Measurements from ENCODE around the gene MYADM. TPM values are rescaled to one million over a fixed set of nuclear protein-coding genes. Genes with fewer than 3 reads are reported as not detected.

MYADM gene
- total and polyA plus RNA-seq, 4 donors: 2.6 to 28.0 (median 6.6) TPM

- no peaks in the 10 kb centered on the region for H3K9me3 ChIP-seq (ENCODE audit: control insufficient read depth in 4 of 4, low read length in 3 of 4)
- H3K9ac ChIP-seq (ENCODE audit: low read depth in 1 of 2, low read length in 2 of 2): no peak overlapping the region
- TF ChIP-seq EGR1 (IDR thresholded peaks at IDR 0.05; ENCODE audit: low read depth in 2 of 2) (no peak), FOXA1 (IDR thresholded peaks at IDR 0.05) (no peak), ZBTB33 (IDR thresholded peaks at IDR 0.05) (no peak), NR2F2 (IDR thresholded peaks at IDR 0.05) (no peak), RXRA (IDR thresholded peaks at IDR 0.05) (no peak)
- no peaks in the 10 kb centered on the region for H3K36me3 ChIP-seq (ENCODE audit: control insufficient read depth in 4 of 4, insufficient read depth in 3 of 4, low read depth in 1 of 4, low read length in 3 of 4)
- H3K4me1 ChIP-seq (ENCODE audit: control insufficient read depth in 4 of 4, insufficient read depth in 4 of 4, low read length in 3 of 4): no peaks in the 10 kb centered on the region
- WGBS: 40% methylated on average over 4 of the region's 4 CpGs
- peaks cover 0 to 6% (median 2%) of the 10 kb centered on the region in 4 donors for H3K27me3 ChIP-seq (ENCODE audit: control insufficient read depth in 4 of 4, insufficient read depth in 4 of 4, low read length in 3 of 4)
- no peak overlapping the region for H3K27ac ChIP-seq (ENCODE audit: low read depth in 1 of 2, low read length in 2 of 2)
- no peak for DNase-seq (ENCODE audit: low spot score)
- no peak overlapping the region for H3K4me3 ChIP-seq (ENCODE audit: low read depth in 1 of 3, low read length in 3 of 3)
Observed at GRCh38 chr19:53896682-53897081, 29.0 kb downstream of the MYADM start.

- H3K27ac ChIP-seq (ENCODE audit: low read depth in 1 of 2, low read length in 2 of 2): no peak overlapping the region
- H3K9ac ChIP-seq (ENCODE audit: low read depth in 1 of 2, low read length in 2 of 2): no peak overlapping the region
- H3K27me3 ChIP-seq (ENCODE audit: control insufficient read depth in 4 of 4, insufficient read depth in 4 of 4, low read length in 3 of 4): peaks cover 0 to 6% (median 2%) of the 10 kb centered on the region in 4 donors
- H3K36me3 ChIP-seq (ENCODE audit: control insufficient read depth in 4 of 4, insufficient read depth in 3 of 4, low read depth in 1 of 4, low read length in 3 of 4): no peaks in the 10 kb centered on the region
- DNase-seq (ENCODE audit: low spot score): no peak
- 50% methylated on average over 4 of the region's 4 CpGs for WGBS
- H3K4me1 ChIP-seq (ENCODE audit: control insufficient read depth in 4 of 4, insufficient read depth in 4 of 4, low read length in 3 of 4): no peaks in the 10 kb centered on the region
- H3K4me3 ChIP-seq (ENCODE audit: low read depth in 1 of 3, low read length in 3 of 3): no peak overlapping the region
- no peak for TF ChIP-seq ZBTB33 (IDR thresholded peaks at IDR 0.05)
- no peak for TF ChIP-seq FOXA2 (IDR thresholded peaks at IDR 0.05)
- no peak for TF ChIP-seq GABPA (IDR thresholded peaks at IDR 0.05 in 1 of 2, conservative IDR thresholded peaks at IDR 0.05 in 1 of 2)
- TF ChIP-seq EGR1 (IDR thresholded peaks at IDR 0.05; ENCODE audit: low read depth in 2 of 2): no peak
- TF ChIP-seq RAD21 (IDR thresholded peaks at IDR 0.05): no peak
- no peak for TF ChIP-seq REST (IDR thresholded peaks at IDR 0.05)
- no peak for TF ChIP-seq SP1 (IDR thresholded peaks at IDR 0.05)
- no peak for TF ChIP-seq TAF1 (conservative IDR thresholded peaks at IDR 0.05)
- TF ChIP-seq CTCF (IDR thresholded peaks at IDR 0.05; ENCODE audit: low read depth, low read length, missing input control): no peak
- TF ChIP-seq NR2F2 (IDR thresholded peaks at IDR 0.05): no peak
- TF ChIP-seq YY1 (IDR thresholded peaks at IDR 0.05): no peak
- TF ChIP-seq JUND (IDR thresholded peaks at IDR 0.05): no peak
- no peak for TF ChIP-seq RXRA (IDR thresholded peaks at IDR 0.05)
- TF ChIP-seq ATF3 (IDR thresholded peaks at IDR 0.05): no peak
- TF ChIP-seq HNF4G (IDR thresholded peaks at IDR 0.05): no peak
- no peak for TF ChIP-seq FOXA1 (IDR thresholded peaks at IDR 0.05)
- TF ChIP-seq MAX (IDR thresholded peaks at IDR 0.05): no peak
- no peak for TF ChIP-seq HNF4A (conservative IDR thresholded peaks at IDR 0.05)
- no peaks in the 10 kb centered on the region for H3K9me3 ChIP-seq (ENCODE audit: control insufficient read depth in 4 of 4, low read length in 3 of 4)
Observed at GRCh38 chr19:53897459-53897858, 29.8 kb downstream of the MYADM start.
